HUES48 (cell line): ENCODE results near the gene ARL15.
A peak's percentile ranks its signal among the peaks of the same experiment; 100 is the strongest.

Source experiments
- H3K27ac ChIP-seq: one replicate; pipeline ENCODE4 v1.7.0; 2013; ENCODE audit warnings: low read depth, low read length, inconsistent platforms
- H3K27me3 ChIP-seq: 2 replicates; pipeline ENCODE4 v1.6.1; 2013; ENCODE audit warnings: mild to moderate bottlenecking, low read length; ENCODE audit not compliant: control insufficient read depth, insufficient read depth
- H3K36me3 ChIP-seq: 2 replicates; pipeline ENCODE4 v1.6.1; 2013; ENCODE audit warnings: low read length; ENCODE audit not compliant: control insufficient read depth, insufficient read depth
- H3K4me1 ChIP-seq: 2 replicates; pipeline ENCODE4 v1.6.1; 2013; ENCODE audit warnings: mild to moderate bottlenecking, low read length; ENCODE audit not compliant: control insufficient read depth, insufficient read depth
- H3K4me3 ChIP-seq: 2 replicates; pipeline ENCODE4 v1.5.1; 2013; ENCODE audit warnings: mild to moderate bottlenecking, low read depth, low read length
- H3K9ac ChIP-seq: 2 replicates; pipeline ENCODE4 v1.6.1; 2013; ENCODE audit warnings: mild to moderate bottlenecking, low read depth, low read length, moderate library complexity
- H3K9me3 ChIP-seq: 2 replicates; pipeline ENCODE4 v1.6.1; 2013; ENCODE audit warnings: low read length; ENCODE audit not compliant: control insufficient read depth, insufficient read depth

ARL15 gene

DNA sequence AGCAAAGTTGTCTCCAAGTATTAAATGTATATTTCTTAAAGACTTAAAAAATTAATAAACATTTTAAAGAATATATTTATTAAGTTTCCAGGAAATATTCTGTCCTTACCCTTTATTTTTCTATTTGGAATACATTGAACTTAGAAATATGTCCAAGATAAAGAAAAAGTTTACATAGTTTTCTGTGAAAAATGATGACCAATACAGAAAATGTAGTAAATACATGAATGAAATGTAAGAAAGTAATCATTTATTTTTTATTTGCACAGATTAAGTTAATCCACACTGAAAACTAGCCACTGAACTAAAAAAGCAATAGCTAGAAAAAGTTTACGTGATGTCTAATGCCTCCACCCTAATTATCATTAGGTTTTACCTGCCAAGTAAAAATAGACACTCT is 273.2 kb downstream of the ARL15 start:
- H3K27ac ChIP-seq, result no peak overlapping the region
- no peaks in the 10 kb centered on the region for H3K36me3 ChIP-seq
- no peaks in the 10 kb centered on the region for H3K9me3 ChIP-seq
- no peak overlapping the region for H3K9ac ChIP-seq
- peaks cover 7% of the 10 kb centered on the region for H3K4me1 ChIP-seq
- no peak overlapping the region for H3K4me3 ChIP-seq
- no peaks in the 10 kb centered on the region for H3K27me3 ChIP-seq

DNA sequence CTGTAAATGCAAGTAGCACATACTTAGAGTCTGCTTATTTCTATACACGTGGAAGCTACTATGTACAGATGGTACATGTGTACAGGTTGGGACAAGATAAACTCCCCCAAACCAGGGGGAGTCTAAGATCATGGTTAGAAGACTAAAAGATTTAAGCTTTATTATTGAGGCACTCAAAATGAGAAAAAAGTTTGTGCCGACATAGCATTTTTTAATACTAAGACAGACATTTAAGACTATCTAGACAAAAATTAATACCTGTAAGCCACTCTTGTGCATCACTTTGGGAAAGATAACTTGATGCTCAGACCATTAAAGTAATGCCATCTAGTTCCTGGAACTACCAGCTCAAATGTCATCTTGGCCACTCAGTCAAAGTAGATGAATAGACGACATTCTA is 279.4 kb downstream of the ARL15 start:
- H3K4me3 ChIP-seq, result no peak overlapping the region
- H3K9me3 ChIP-seq, result no peaks in the 10 kb centered on the region
- no peak overlapping the region for H3K9ac ChIP-seq
- H3K36me3 ChIP-seq, result no peaks in the 10 kb centered on the region
- no peaks in the 10 kb centered on the region for H3K27me3 ChIP-seq
- H3K27ac ChIP-seq, result no peak overlapping the region
- no peaks in the 10 kb centered on the region for H3K4me1 ChIP-seq

DNA sequence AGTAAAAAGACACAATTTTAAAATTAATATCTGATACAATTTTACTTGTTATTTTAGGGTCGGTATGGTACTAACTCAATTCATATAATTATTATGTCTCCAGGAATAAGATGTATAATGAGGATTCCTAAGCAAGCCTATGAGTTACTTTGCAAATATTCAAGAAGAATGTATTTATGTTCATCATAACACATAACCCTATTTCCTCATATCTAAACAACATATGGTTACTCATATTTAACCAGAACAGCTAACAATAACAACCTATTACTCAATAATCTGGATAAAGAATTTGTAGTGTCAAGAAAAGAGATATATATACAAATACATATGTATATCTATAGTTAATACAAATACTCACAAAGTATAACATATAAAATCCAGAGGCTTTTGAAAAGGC is 285.9 kb downstream of the ARL15 start:
- H3K27ac ChIP-seq, result peak overlapping the region; percentile 68
- H3K4me1 ChIP-seq, result peaks cover 24% of the 10 kb centered on the region
- H3K4me3 ChIP-seq, result no peak overlapping the region
- no peaks in the 10 kb centered on the region for H3K9me3 ChIP-seq
- H3K27me3 ChIP-seq, result no peaks in the 10 kb centered on the region
- H3K9ac ChIP-seq, result no peak overlapping the region
- H3K36me3 ChIP-seq, result no peaks in the 10 kb centered on the region

DNA sequence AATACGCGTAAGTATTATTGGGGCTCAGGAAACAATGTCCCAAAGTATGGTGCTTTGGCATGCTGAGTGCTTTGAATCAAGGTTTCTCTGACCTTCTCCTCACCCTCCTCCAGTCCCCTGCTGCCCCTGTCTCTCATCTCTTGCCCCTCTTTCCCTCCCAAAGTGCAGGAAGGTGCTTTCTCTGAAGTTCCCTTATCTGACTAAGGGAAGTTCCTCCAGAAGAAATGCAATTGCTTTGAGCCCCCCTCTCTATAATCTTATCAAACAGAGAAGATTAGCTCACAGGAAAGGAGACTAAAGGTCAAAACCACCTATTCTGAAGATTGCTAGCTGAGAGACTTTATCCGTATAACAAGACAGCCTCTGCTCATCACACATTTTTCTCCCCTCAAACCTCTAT is 288.1 kb downstream of the ARL15 start:
- Histone ChIP-seq H3K4me1 (peaks cover 43% of the 10 kb centered on the region), H3K4me3 (no peak overlapping the region), H3K27ac (peak overlapping the region; percentile 66), H3K9me3 (no peaks in the 10 kb centered on the region), H3K27me3 (no peaks in the 10 kb centered on the region), H3K36me3 (no peaks in the 10 kb centered on the region), H3K9ac (no peak overlapping the region)

DNA sequence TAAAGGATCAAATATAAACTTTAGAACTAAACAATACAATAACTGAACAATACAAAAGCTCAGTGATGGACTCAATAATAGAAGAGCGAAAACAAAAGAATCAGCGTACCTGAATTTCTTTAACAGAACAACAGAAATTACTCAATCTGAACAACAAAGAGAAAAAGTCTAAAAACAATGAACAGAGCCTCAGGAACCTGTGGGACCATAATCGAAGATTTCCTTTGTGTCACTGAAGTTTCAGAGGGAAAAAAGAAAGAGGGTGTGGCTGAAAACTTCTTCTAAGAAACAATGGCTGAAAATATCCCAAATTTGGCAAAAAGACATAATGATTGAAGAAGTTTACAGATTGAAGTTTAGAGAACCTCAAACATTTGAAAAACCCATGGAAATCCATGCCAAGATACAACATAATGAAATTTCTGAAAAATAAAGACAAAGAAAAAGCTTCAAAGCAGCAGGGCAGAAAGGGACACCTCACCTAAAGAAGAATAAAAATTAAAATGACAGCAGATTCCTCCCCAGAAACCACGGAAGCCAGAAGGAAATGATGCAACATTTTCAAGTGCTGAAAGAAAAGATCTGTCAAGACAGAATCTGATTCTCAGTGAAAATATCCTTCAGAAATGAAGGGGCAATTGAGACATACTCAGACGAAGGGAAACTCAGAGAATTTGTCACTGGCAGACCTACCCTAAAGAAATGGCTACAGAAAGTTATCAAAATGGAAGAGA is 288.8 kb downstream of the ARL15 start:
- Histone ChIP-seq H3K27me3 (no peaks in the 10 kb centered on the region), H3K9ac (no peak overlapping the region), H3K27ac (peak overlapping the region; percentile 66), H3K9me3 (no peaks in the 10 kb centered on the region), H3K4me1 (peaks cover 49% of the 10 kb centered on the region), H3K36me3 (no peaks in the 10 kb centered on the region), H3K4me3 (no peak overlapping the region)

DNA sequence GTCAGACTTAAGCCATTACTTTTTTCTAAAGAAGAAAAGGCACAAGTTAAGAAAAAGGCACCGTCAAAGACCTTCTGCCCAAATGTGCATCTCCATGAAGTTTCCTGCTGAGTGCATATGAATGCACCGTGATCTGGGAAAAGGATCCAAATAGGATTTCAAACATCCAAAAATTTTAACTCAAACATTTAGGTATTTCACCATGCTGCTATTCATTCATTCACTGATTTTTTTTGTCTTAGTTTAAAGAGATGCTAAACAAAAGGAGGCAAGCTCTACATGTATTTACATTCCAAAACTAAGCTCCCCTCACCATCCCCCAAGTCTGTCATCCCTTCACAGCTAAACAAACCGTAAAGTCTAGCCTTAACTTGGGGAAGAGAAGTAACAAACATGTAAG is 291.9 kb downstream of the ARL15 start:
- peaks cover 61% of the 10 kb centered on the region for H3K4me1 ChIP-seq
- H3K4me3 ChIP-seq, result peak overlapping the region; percentile 50
- peak overlapping the region; percentile 99 for H3K27ac ChIP-seq
- H3K27me3 ChIP-seq, result no peaks in the 10 kb centered on the region
- no peaks in the 10 kb centered on the region for H3K36me3 ChIP-seq
- H3K9ac ChIP-seq, result peak overlapping the region; percentile 45; the same call in 1 of the 2 replicates
- peaks cover 6% of the 10 kb centered on the region; the same call in 1 of the 2 replicates for H3K9me3 ChIP-seq

DNA sequence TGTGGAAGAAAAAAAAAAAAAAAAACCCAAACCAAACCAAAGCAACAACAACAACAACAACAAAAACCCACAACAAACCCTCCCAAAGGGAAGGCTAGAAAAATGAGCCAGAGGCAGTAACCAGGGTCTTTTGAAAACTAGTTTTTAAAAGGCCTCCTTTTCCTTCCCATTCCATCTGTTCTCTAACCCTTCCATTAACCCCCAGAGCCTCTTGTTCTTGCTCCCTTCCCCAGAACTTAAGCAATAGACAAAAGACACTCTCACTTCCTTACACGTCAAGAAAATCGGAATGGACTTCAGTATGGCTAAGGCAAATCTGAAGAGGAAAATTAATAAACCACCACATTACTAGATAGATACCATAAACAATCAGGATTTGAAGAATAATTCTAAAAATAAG is 292.8 kb downstream of the ARL15 start:
- H3K4me1 ChIP-seq, result peaks cover 61% of the 10 kb centered on the region
- no peak overlapping the region for H3K4me3 ChIP-seq
- peaks cover 6% of the 10 kb centered on the region; the same call in 1 of the 2 replicates for H3K9me3 ChIP-seq
- no peaks in the 10 kb centered on the region for H3K27me3 ChIP-seq
- no peaks in the 10 kb centered on the region for H3K36me3 ChIP-seq
- H3K27ac ChIP-seq, result peak overlapping the region; percentile 93
- H3K9ac ChIP-seq, result peak overlapping the region; percentile 45; the same call in 1 of the 2 replicates

DNA sequence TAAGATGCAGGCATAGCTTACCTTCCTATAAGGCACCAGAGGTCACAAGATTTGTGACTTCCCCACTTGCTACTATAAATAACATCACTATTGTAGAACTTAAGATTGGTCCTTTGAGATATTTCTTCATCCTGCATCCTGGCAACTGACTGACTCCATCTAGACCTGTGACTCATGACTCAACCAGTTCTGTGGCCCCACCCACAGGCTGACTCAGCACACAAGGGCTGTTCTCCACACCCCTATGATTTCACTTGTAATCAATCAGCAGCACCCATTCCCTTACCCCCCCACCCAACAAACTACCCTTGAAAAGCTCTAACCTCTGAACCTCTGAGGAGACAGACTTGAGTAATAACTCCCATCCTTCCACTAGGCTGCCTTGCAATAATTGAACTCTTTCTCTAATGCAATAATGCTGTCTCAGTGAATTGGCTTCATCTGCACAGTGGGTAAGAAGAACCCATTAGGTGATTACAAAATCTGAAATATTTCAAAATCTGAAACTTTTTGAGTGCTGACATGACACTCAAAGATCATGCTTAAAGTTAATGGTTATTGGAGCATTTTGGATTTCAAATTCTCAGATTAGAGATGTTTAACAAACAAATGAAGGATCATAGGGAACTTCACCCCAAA is 296.7 kb downstream of the ARL15 start:
- Histone ChIP-seq H3K4me3 (no peak overlapping the region), H3K27ac (no peak overlapping the region), H3K4me1 (peaks cover 48% of the 10 kb centered on the region), H3K9me3 (peaks cover 6% of the 10 kb centered on the region; the same call in 1 of the 2 replicates), H3K9ac (no peak overlapping the region), H3K36me3 (no peaks in the 10 kb centered on the region), H3K27me3 (no peaks in the 10 kb centered on the region)

DNA sequence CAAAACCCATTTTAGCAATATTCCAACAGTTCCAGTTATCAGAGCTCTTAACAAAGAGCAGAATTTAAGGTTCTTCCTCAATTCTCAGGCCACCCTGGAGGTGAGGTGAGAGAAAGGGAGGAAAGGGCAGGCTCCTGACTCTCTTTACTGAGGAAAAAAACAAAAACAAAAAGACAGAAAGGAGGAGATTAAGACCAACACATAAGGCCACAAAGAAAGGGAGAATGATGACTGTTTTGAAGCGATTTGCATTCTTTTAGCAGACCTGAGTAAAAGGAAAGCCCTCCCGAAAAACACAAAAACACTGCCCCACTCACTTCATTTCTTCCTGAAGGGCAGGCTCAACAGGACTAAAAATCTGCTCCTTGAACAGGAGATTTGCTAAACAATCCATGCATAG is 300.5 kb downstream of the ARL15 start:
- Histone ChIP-seq H3K36me3 (no peaks in the 10 kb centered on the region), H3K4me1 (peaks cover 31% of the 10 kb centered on the region), H3K27me3 (no peaks in the 10 kb centered on the region), H3K27ac (peak overlapping the region; percentile 95), H3K4me3 (no peak overlapping the region), H3K9ac (peak overlapping the region; percentile 32; the same call in 1 of the 2 replicates), H3K9me3 (peaks cover 6% of the 10 kb centered on the region; the same call in 1 of the 2 replicates)

DNA sequence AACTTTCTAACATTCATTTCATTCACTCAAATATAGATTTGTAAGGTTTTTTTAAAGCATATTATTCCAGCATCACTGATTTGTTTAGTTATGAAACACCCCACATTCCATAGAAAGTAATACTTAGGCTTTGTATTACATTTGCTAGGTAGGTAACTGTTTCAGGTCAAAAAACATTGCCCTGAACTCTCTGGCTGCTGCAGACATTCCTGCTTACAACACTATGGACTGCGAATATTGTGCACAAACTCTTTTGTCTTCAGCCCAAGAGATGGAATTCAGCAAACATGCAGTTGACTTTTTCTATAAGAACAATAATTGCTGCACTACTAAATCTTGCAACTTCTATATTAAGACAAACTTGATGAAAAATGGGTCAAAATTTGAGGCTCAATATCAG is 301.0 kb downstream of the ARL15 start:
- Histone ChIP-seq H3K27ac (peak overlapping the region; percentile 95), H3K36me3 (no peaks in the 10 kb centered on the region), H3K4me3 (no peak overlapping the region), H3K27me3 (no peaks in the 10 kb centered on the region), H3K9ac (peak overlapping the region; percentile 32; the same call in 1 of the 2 replicates), H3K9me3 (peaks cover 6% of the 10 kb centered on the region; the same call in 1 of the 2 replicates), H3K4me1 (peaks cover 31% of the 10 kb centered on the region)
